Skin of body (tissue), 3 donors: ENCODE measurements around the gene CUTA. TPM values are rescaled to one million over a fixed set of nuclear protein-coding genes. Genes with fewer than 3 reads are reported as not detected.
"Not testable (repeated sequence)": the region's sequence is repeated elsewhere in the genome, so short reads cannot be mapped to it uniquely, and the experiment has no call there.

Source experiments
- DNase-seq: peaks from one replicate; lab custom pipeline; 2025; lab: John Stamatoyannopoulos, UW
- small RNA-seq: library from RNA; depleted of rRNA; stranded (forward); fragments of <200 nt; gene quantifications from one replicate; pipeline ENCODE3, GENCODE V24; 2014; ENCODE audit warnings: low replicate concordance
- total RNA-seq: library from RNA; depleted of rRNA; stranded (reverse); fragments of >200 nt; gene quantifications from one replicate; pipeline ENCODE4 v1.2.3, GENCODE V29; 2014

Gene CUTA
- total RNA-seq, 1 donor from 2014 or later: 54.4 TPM

DNA sequence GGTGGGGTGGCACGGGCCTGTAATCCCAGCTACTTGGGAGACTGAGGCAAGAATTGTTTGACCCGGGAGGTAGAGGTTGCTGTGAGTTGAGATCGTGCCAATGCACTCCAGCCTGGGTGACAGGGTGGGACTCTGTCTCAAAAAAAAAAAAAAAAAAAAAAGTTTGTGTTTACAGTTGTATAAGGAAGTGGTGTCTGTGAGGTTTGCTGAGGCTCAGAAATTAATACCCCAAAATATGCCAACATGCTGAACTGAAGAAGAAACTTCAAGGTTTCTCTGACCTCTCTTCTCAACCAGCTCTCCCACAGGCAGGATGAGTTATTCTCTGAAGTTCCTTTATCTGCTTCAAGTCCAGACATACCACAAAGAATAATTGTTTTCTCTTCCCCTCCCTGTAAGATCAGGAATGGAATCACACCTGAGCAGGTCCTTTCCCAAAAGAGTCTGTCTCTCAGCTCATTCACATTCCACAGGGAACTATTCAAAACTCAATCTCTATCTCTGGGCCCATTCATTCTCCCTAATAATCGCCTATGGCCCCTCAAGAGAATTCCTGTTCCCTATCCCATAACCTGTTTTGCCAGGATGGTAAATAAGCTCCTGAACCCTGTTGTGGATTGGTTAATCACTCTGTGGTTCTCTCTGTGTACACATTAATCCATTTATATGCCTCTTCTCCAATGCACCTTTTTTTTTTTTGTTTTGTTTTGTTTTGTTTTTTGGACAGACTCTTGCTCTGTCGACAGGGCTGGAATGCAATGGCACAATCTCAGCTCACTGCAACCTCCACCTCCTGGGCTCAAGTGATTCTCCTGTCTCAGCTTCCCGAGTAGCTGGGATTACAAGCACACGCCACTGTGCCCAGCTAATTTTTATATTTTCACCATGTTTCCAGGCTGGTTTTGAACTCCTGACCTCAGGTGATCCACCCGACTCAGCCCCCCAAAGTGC lies 43.7 kb downstream of the CUTA start:
- no peak for DNase-seq

DNA sequence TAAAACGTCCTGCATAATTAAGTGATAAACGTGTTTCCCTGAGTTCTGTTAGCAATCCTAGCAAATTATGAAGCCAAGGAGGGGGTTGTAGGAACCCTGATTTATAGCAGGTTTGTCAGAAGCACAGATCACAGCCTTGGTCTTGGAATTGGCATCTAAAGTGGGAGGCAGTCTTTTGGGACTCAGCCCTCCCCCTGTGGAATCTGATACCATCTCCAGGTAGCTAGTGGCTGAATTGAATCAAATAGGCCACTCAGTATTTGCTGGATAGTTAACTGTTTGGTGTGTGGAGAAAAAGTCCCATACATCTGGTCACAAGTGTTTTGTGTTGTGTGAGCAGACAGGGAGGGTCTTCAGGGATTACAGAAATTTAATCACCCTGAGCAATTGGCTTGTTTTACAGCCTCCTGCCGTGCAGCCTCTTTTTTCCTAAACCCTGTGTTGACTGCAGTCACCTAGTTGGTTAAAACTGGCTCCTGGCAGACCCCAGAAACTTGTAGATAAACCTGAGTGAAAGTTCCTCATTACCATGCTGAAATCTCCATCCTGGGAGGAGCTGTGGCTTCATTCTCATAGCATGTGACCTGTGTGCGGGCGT lies 45.3 kb downstream of the CUTA start:
- no peak for DNase-seq

DNA sequence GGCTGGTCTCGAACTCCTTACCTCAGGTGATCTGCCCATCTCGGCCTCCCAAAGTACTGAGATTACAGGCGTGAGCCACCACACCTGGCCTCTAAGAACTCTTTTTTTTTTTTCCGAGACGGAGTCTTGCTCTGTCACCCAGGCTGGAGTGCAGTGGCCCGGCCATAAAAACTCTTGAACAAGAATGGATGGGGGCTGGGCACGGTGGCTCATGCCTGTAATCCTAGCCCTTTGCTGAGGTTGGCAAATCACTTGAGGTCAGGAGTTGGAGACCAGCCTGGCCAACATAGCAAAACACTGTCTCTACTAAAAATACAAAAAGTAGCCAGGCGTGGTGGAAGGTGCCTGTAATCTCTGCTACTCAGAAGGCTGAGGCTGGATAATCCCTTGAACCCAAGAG lies 46.0 kb downstream of the CUTA start:
- DNase-seq: not testable (repeated sequence)

DNA sequence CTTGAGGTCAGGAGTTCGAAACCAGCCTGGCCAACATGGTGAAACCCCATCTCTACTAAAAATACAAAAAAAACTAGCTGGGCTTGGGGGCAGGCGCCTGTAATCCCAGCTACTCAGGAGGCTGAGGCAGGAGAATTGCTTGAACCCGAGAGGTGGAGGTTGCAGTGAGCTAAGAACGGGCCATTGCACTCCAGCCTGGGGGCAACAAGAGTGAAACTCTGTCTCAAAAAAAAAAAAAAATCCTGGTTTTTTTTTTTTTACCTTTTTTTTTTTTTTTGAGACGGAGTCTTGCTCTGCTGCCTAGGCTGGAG lies 50.2 kb downstream of the CUTA start:
- not testable (repeated sequence) for DNase-seq

DNA sequence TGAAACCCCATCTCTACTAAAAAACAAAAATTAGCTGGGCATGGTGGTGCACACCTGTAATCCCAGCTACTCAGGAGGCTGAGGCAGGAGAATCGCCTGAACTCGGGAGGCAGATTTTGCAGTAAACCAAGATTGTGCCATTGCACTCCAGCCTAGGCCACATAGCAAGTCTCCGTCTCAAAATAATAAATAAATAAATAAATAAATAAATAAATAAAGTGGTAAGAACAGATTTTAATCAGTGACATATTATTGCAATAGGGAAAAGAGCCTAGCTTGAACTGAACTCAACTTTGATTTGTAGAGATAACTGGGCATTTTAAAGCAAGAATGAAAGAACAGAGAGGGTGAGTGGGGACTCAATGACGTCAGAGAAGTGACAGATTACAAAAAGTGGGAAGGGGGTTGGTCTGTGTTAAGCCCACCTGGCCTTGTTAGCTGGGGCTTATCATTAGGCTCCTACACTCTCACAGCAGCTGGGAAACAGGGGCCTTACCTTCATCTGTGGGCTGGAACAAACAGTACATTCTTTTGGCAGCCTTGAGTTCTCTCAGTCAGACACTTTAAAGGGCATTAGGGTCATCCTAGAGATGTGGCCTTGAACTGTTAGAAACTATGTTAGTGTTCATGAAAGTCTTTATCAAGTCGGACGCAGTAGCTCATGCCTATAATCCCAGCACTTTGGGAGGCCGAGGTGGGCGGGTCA lies 50.7 kb downstream of the CUTA start:
- DNase-seq: no peak

Small RNA genes lying within 50 kb of the gene (small RNA-seq; reads per million reads assigned to genes)
- not detected for gene RPL35AP4
- not detected for gene ZBTB9

Other genes starting within 250 kb of the CUTA start
- 1.4 TPM for gene COL11A2, start 225.6 kb downstream of the CUTA start, total RNA-seq
- 17.9 TPM for gene RXRB, start 217.4 kb downstream of the CUTA start, total RNA-seq
- gene SLC39A7, start 217.2 kb downstream of the CUTA start, total RNA-seq: 61.7 TPM
- gene HSD17B8, start 213.5 kb downstream of the CUTA start, total RNA-seq: 13.4 TPM
- 18.8 TPM for gene RING1, start 209.6 kb downstream of the CUTA start, total RNA-seq
- 35.7 TPM for gene VPS52, start 146.2 kb downstream of the CUTA start, total RNA-seq
- 3,055 TPM for gene RPS18, start 146.0 kb downstream of the CUTA start, total RNA-seq
- 5.1 TPM for gene B3GALT4, start 141.0 kb downstream of the CUTA start, total RNA-seq
- 39.9 TPM for gene WDR46, start 128.9 kb downstream of the CUTA start, total RNA-seq
- gene PFDN6, start 128.5 kb downstream of the CUTA start, total RNA-seq: 25.3 TPM
- gene RGL2, start 119.2 kb downstream of the CUTA start, total RNA-seq: 29.2 TPM
- gene TAPBP, start 104.0 kb downstream of the CUTA start, total RNA-seq: 32.6 TPM
- 10.9 TPM for gene ZBTB22, start 100.4 kb downstream of the CUTA start, total RNA-seq
- gene DAXX, start 95.1 kb downstream of the CUTA start, total RNA-seq: 17.8 TPM
- gene KIFC1, start 26.3 kb downstream of the CUTA start, total RNA-seq: 9.5 TPM
- gene PHF1, start 7.1 kb downstream of the CUTA start, total RNA-seq: 13.7 TPM
- gene SYNGAP1, start 2.0 kb upstream of the CUTA start, total RNA-seq: 8.8 TPM
- gene ZBTB9, start 36.5 kb upstream of the CUTA start, total RNA-seq: 5.8 TPM
- gene BAK1, start 162.2 kb upstream of the CUTA start, total RNA-seq: 7.0 TPM
- gene ITPR3, start 203.2 kb upstream of the CUTA start, total RNA-seq: 18.7 TPM